HG03521 (cell line): ENCODE data around the gene CISTR.
"Not testable (repeated sequence)": the region's sequence is repeated elsewhere in the genome, so short reads cannot be mapped to it uniquely, and the experiment has no call there.

Source experiments
- ATAC-seq: cut with Tn5 transposase; IDR thresholded peaks from one replicate; pipeline ENCODE4 v1.9.1; 2021; ENCODE audit warnings: mild to moderate bottlenecking, moderate library complexity; ENCODE audit not compliant: unreplicated experiment

CISTR gene

GRCh38 chr12:53725824-53726223, 26.0 kb downstream of the CISTR start:
- no peak for ATAC-seq

GRCh38 chr12:53722450-53723041, 29.2 kb downstream of the CISTR start:
- ATAC-seq = no peak

- no peak for ATAC-seq
Observed at GRCh38 chr12:53720946-53721345, 30.8 kb downstream of the CISTR start.

- no peak for ATAC-seq
Observed at GRCh38 chr12:53719649-53720048, 32.1 kb downstream of the CISTR start.

GRCh38 chr12:53718567-53718966, 33.2 kb downstream of the CISTR start:
- ATAC-seq = not testable (repeated sequence)

GRCh38 chr12:53717319-53717718, 34.5 kb downstream of the CISTR start:
- no peak for ATAC-seq

- no peak for ATAC-seq
Observed at GRCh38 chr12:53714004-53714403, 37.8 kb downstream of the CISTR start.

- ATAC-seq = no peak
Observed at GRCh38 chr12:53713516-53713915, 38.3 kb downstream of the CISTR start.

GRCh38 chr12:53712059-53712643, 39.6 kb downstream of the CISTR start:
- ATAC-seq = no peak

- no peak for ATAC-seq
Observed at GRCh38 chr12:53710091-53710490, 41.7 kb downstream of the CISTR start.

- no peak for ATAC-seq
Observed at GRCh38 chr12:53709671-53710070, 42.1 kb downstream of the CISTR start.

GRCh38 chr12:53706080-53706479, 45.7 kb downstream of the CISTR start:
- no peak for ATAC-seq

- ATAC-seq = no peak
Observed at GRCh38 chr12:53703756-53704155, 48.0 kb downstream of the CISTR start.

GRCh38 chr12:53701518-53702264, 50.1 kb downstream of the CISTR start:
- no peak for ATAC-seq

- ATAC-seq = no peak
Observed at GRCh38 chr12:53700567-53700966, 51.2 kb downstream of the CISTR start.

GRCh38 chr12:53699678-53700025, 52.1 kb downstream of the CISTR start:
- ATAC-seq = no peak

GRCh38 chr12:53698948-53699677, 52.7 kb downstream of the CISTR start:
- no peak for ATAC-seq

GRCh38 chr12:53696655-53697331, 55.0 kb downstream of the CISTR start:
- no peak for ATAC-seq
